NCI-H2029 treated with DMSO at 0.1 percent for 48 hours (cell line): ENCODE measurements around the gene ELL.

Experiments
- DNase-seq: peaks from one replicate; lab custom pipeline; 2025; lab: John Stamatoyannopoulos, UW

The ELL gene

GRCh38 chr19:18397242-18398202 lies 124.3 kb downstream of the ELL start, which contains the start of gene LRRC25:
TSS of gene LRRC25 (minus strand) at chr19:18397622. CDS start at chr19:18396963, 659 bp downstream.
- DNase-seq = no peak

GRCh38 chr19:18396471-18397241 lies 125.2 kb downstream of the ELL start:
- DNase-seq = no peak

GRCh38 chr19:18393836-18394235 lies 128.0 kb downstream of the ELL start:
- no peak for DNase-seq

- DNase-seq = no peak
These were observed 128.9 kb downstream of the ELL start for GRCh38 chr19:18392926-18393325.
